Esophagus squamous epithelium (tissue), 5 donors: Measurements from ENCODE around the gene SCNM1. TPM values are rescaled to one million over a fixed set of nuclear protein-coding genes. Genes with fewer than 3 reads are reported as not detected.

Experiments used
- DNase-seq: peaks from one replicate; lab custom pipeline; 2025; lab: John Stamatoyannopoulos, UW
- H3K27ac ChIP-seq, 4 donors: fragments of 200-600 bp; sonication (generic); one replicate each; pipeline ENCODE4 v1.5.1; 2016 to 2019; ENCODE audit warnings: mild to moderate bottlenecking in 1 of 4
- H3K27me3 ChIP-seq, 4 donors: fragments of 200-600 bp; sonication (generic); 1 replicate in 3 of 4; 2 replicates in 1 of 4; pipeline versions ENCODE4 v1.5.1 to v1.6.0; 2017 to 2021; ENCODE audit warnings: antibody characterized with exemption in 1 of 4
- H3K36me3 ChIP-seq, 3 donors: fragments of 200-600 bp; sonication (generic); one replicate each; pipeline ENCODE4 v1.5.1; 2016 to 2019
- H3K4me1 ChIP-seq, 3 donors: fragments of 200-600 bp; sonication (generic); one replicate each; pipeline ENCODE4 v1.5.1; 2017 to 2019
- H3K4me3 ChIP-seq, 4 donors: fragments of 200-600 bp; sonication (generic); 1 replicate in 3 of 4; 2 replicates in 1 of 4; pipeline ENCODE4 v1.5.1; 2016 to 2019; ENCODE audit warnings: mild to moderate bottlenecking in 2 of 4, moderate library complexity in 1 of 4
- H3K9me3 ChIP-seq, 3 donors: fragments of 200-600 bp; sonication (generic); one replicate each; pipeline ENCODE4 v1.5.1; 2016 to 2019
- POLR2A ChIP-seq, 4 donors: fragments of 450-650 bp; IDR thresholded peaks; one replicate each; pipeline ENCODE4 v1.6.1; 2017; ENCODE audit warnings: antibody characterized with exemption in 4 of 4, mild to moderate bottlenecking in 4 of 4, moderate library complexity in 3 of 4
- WGBS, 2 donors: methylation state at CpG; one replicate each; pipeline ENCODE4 v1.1.5; 2018; 5-methylcytosine and 5-hydroxymethylcytosine counted together
- intact Hi-C: fragments of 100-400 bp; cut with DNase I; formaldehyde crosslinking; loops from one replicate; pipeline ENCODE4 v1.15.0; 2022
- total RNA-seq, 4 donors: library from RNA; depleted of rRNA; stranded (reverse); fragments of >200 nt; gene quantifications; one replicate each; pipeline ENCODE4 v1.1.0, GENCODE V29; 2016
- TF ChIP-seq, protein P1 (sequence below), 6 experiments: fragments of 450-650 bp in 4 of 6; fragments of 200-600 bp in 2 of 6; sonication (generic) in 2 of 6; IDR thresholded peaks; one replicate each; pipeline ENCODE4 v1.5.1; 2016 to 2019; ENCODE audit warnings: antibody characterized with exemption in 6 of 6, mild to moderate bottlenecking in 4 of 6, moderate library complexity in 4 of 6
- donor health status: DM: yes; HTN: yes; CAD: no.

Gene SCNM1
- total RNA-seq, 4 donors from 2014 or later = 15.2 to 29.8 (median 18.5) TPM

DNA sequence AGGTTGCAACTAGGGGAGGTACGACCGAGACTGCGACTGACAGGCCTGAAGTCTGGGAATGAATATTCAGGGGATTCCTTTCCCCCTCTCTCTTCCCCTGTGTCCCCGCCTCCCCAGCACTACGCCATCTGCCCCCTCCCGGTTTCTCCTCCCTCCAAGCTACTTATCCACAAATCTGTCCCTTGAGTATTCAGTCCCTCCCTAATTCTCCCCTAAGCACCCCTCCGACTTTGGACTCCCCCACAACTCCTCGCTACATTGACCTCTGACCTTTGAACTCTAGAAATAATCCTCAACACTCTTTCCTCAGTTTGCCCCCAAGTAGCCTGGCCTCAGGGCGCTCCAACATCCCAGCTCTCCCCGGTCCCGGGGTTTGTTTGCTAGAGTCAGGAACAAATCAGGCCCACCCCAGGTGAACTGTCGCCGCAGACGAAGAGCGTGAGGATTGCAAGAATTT, 635 bp upstream of the SCNM1 start:
- DNase-seq = no peak
- no peaks in the 10 kb centered on the region for H3K27me3 ChIP-seq
- H3K4me1 ChIP-seq = peaks cover 6 to 45% (median 18%) of the 10 kb centered on the region in 3 donors
- 5 to 15% methylated on average over 14 to 15 of the region's 15 CpGs for WGBS, 2 donors
- TF ChIP-seq, protein P1, sequence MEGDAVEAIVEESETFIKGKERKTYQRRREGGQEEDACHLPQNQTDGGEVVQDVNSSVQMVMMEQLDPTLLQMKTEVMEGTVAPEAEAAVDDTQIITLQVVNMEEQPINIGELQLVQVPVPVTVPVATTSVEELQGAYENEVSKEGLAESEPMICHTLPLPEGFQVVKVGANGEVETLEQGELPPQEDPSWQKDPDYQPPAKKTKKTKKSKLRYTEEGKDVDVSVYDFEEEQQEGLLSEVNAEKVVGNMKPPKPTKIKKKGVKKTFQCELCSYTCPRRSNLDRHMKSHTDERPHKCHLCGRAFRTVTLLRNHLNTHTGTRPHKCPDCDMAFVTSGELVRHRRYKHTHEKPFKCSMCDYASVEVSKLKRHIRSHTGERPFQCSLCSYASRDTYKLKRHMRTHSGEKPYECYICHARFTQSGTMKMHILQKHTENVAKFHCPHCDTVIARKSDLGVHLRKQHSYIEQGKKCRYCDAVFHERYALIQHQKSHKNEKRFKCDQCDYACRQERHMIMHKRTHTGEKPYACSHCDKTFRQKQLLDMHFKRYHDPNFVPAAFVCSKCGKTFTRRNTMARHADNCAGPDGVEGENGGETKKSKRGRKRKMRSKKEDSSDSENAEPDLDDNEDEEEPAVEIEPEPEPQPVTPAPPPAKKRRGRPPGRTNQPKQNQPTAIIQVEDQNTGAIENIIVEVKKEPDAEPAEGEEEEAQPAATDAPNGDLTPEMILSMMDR (IDR thresholded peaks at IDR 0.05) = no peak
- H3K9me3 ChIP-seq = no peaks in the 10 kb centered on the region
- H3K27ac ChIP-seq = peak overlapping the region; percentile 81 to 94 (median 88)
- peak overlapping the region; percentile 65 to 76 (median 70) for H3K4me3 ChIP-seq
- H3K36me3 ChIP-seq = peaks cover 0 to 56% (median 15%) of the 10 kb centered on the region in 3 donors
- intact Hi-C loops = no loop called here

DNA sequence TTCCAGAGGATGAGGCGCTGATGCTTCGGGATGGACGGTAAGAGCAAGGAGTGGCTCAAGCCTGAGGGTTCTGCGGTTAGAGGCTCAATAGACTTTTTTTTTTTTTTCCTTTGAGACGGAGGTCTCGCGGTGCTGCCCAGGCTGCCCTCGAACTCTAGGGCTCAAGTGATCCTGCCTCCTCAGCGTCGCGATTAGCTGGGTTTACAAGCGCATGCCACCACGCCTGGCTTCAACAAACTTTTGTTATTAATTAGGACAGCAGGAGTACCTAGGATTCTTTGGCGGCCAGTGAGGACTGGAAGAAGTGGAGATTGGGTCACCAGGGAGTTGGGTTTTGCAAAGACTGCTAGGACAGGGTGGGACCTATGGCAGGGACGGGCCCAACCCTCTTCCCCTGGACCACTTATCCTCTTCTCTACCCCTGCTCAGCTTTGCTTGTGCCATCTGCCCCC, 587 bp downstream of the SCNM1 start:
- no peak for TF ChIP-seq POLR2A (IDR thresholded peaks at IDR 0.05)
- TF ChIP-seq, protein P1 (IDR thresholded peaks at IDR 0.05) = no peak
- intact Hi-C loops = no loop called here
- no peak for DNase-seq
- no peaks in the 10 kb centered on the region for H3K9me3 ChIP-seq
- peak overlapping the region; percentile 65 to 76 (median 70) for H3K4me3 ChIP-seq
- peak overlapping the region; percentile 81 to 94 (median 84) for H3K27ac ChIP-seq
- H3K36me3 ChIP-seq = peaks cover 0 to 56% (median 13%) of the 10 kb centered on the region in 3 donors
- H3K27me3 ChIP-seq = no peaks in the 10 kb centered on the region
- 1 to 2% methylated on average over 14 of the region's 15 CpGs for WGBS, 2 donors
- H3K4me1 ChIP-seq = peaks cover 6 to 39% (median 18%) of the 10 kb centered on the region in 3 donors

DNA sequence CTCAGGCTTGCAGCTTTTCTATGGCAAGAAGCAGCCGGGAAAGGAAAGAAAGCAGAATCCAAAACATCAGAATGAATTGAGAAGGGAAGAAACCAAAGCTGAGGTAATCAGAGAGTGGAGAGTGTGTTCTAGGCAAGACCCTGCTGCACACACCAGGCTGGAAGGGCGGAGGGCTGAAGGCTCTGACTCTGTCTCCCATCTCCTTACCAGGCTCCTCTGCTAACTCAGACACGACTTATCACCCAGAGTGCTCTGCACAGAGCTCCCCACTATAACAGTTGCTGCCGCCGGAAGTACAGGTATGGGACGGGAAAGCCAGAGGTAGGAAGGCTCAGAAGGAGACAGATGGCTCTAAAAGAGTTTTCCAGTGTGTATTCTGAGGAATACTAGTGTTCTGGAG, 1.2 kb downstream of the SCNM1 start:
- intact Hi-C loops = no loop called here
- Histone ChIP-seq H3K36me3 (peaks cover 0 to 51% (median 13%) of the 10 kb centered on the region in 3 donors), H3K9me3 (no peaks in the 10 kb centered on the region), H3K4me1 (peaks cover 6 to 39% (median 18%) of the 10 kb centered on the region in 3 donors), H3K27ac (peak overlapping the region in 2 of 4 donors; percentile 81 to 94), H3K4me3 (peak overlapping the region in 3 of 4 donors; percentile 65 to 76 (median 73)), H3K27me3 (no peaks in the 10 kb centered on the region)
- no peak for TF ChIP-seq POLR2A (IDR thresholded peaks at IDR 0.05)
- TF ChIP-seq, protein P1 (IDR thresholded peaks at IDR 0.05) = no peak
- no peak for DNase-seq
- 80 to 91% methylated on average over 6 of the region's 6 CpGs for WGBS, 2 donors

DNA sequence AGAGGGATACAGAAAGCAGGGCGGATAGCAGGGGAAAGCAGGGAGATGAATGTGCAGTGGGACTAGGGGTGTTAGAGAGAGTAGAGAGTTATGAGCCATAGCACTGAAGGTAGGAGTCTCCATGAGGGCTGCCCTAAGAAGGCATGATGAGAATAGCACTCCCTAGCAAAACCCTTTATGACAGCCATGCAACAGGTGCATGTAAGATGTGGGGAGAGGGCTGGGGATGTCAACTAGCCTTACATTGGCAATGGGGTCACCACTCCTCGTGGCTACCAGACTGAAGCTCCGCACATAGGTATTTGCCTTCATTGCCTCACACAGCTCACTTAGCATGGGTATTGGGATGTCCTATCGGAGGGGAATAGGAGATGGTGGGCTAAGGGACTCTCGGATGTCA, 5.2 kb downstream of the SCNM1 start:
- Histone ChIP-seq H3K27me3 (no peaks in the 10 kb centered on the region), H3K4me1 (peaks cover 6 to 29% (median 8%) of the 10 kb centered on the region in 3 donors), H3K9me3 (no peaks in the 10 kb centered on the region), H3K36me3 (peaks cover 10 to 83% (median 15%) of the 10 kb centered on the region in 3 donors), H3K27ac (no peak overlapping the region), H3K4me3 (no peak overlapping the region)
- intact Hi-C loops = no loop called here
- no peak for DNase-seq
- 73 to 81% methylated on average over 5 of the region's 5 CpGs for WGBS, 2 donors
- TF ChIP-seq, protein P1 (IDR thresholded peaks at IDR 0.05) = no peak
- TF ChIP-seq POLR2A (IDR thresholded peaks at IDR 0.05) = no peak

DNA sequence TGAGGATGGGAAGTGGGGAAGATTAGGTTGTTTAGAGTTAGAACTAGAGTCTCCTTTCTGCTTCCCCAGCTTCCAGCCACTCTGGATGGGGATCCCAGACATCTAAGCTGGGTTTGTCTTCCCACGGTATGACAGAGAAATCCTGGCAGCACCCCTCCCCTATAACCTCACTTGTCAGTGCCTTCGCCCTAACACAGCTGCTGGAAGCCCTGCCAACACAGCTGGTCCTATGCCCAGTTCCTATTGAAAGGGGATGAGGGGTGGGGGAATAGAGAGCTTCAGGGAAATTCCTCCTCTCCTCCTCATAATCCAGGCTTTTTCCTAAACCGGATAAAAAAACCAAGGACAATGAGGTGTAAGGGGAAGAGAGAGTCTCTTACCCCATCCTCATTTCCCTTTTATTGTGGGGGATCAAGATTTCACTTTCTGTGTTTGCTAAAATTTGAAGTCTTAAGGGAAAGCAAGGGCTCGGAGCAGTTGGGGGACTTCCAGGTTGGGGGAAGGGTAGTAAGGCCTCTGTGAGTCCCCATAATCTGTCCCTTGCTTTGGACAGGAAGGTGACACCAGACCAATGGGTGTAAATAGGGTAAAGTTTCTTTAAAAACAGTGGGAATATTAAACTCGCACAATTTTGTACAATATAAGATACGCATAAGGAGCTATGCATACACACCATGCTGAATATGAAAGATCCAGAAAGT, 9.2 kb downstream of the SCNM1 start:
- no peak for DNase-seq
- Histone ChIP-seq H3K27me3 (no peaks in the 10 kb centered on the region), H3K4me1 (peaks cover 0 to 12% (median 0%) of the 10 kb centered on the region in 3 donors), H3K36me3 (peaks cover 21 to 89% (median 39%) of the 10 kb centered on the region in 3 donors), H3K9me3 (no peaks in the 10 kb centered on the region), H3K4me3 (no peak overlapping the region), H3K27ac (peak overlapping the region in 3 of 4 donors; percentile 48 to 75 (median 64))
- intact Hi-C loops = no loop called here
- TF ChIP-seq, protein P1 (IDR thresholded peaks at IDR 0.05) = no peak
- no peak for TF ChIP-seq POLR2A (IDR thresholded peaks at IDR 0.05)
- 35 to 49% methylated on average over 6 of the region's 6 CpGs for WGBS, 2 donors
